Activated CD4-positive, alpha-beta T cell treated with anti-CD3 and anti-CD28 coated beads, Interleukin-2, amount 50 U/mL, for 1 hour (primary cell): Measurements from ENCODE around the gene C10orf71.

ENCODE experiments used
- DNase-seq: peaks from one replicate; pipeline ENCODE4 v3.0.0-alpha.2; 2020

The C10orf71 gene

GRCh38 chr10:49363309-49364031, 64.5 kb downstream of the C10orf71 start:
- no peak for DNase-seq

- no peak for DNase-seq
These were observed 65.1 kb downstream of the C10orf71 start for GRCh38 chr10:49364051-49364450.

- no peak for DNase-seq
These were observed 65.8 kb downstream of the C10orf71 start for GRCh38 chr10:49364747-49365146.

GRCh38 chr10:49365275-49365674, 66.3 kb downstream of the C10orf71 start:
- no peak for DNase-seq

GRCh38 chr10:49365675-49366415, 66.9 kb downstream of the C10orf71 start:
- no peak for DNase-seq

GRCh38 chr10:49366460-49366859, 67.5 kb downstream of the C10orf71 start:
- DNase-seq: no peak

- DNase-seq: no peak
These were observed 68.6 kb downstream of the C10orf71 start for GRCh38 chr10:49367600-49367999.

- DNase-seq: no peak
These were observed 69.3 kb downstream of the C10orf71 start for GRCh38 chr10:49368256-49368655.

- DNase-seq: no peak
These were observed 70.5 kb downstream of the C10orf71 start for GRCh38 chr10:49369216-49370162.

- no peak for DNase-seq
These were observed 71.5 kb downstream of the C10orf71 start for GRCh38 chr10:49370326-49371100.

GRCh38 chr10:49371967-49372366, 73.0 kb downstream of the C10orf71 start:
- DNase-seq: no peak

- DNase-seq: no peak
These were observed 74.4 kb downstream of the C10orf71 start for GRCh38 chr10:49373361-49373760.

- DNase-seq: no peak
These were observed 75.8 kb downstream of the C10orf71 start for GRCh38 chr10:49374740-49375139.

- DNase-seq: no peak
These were observed 76.6 kb downstream of the C10orf71 start for GRCh38 chr10:49375611-49376010.
